Liver (tissue), 9 donors: ENCODE measurements around the gene WIPF2. TPM values are rescaled to one million over a fixed set of nuclear protein-coding genes. Genes with fewer than 3 reads are reported as not detected.
"Not testable (repeated sequence)": the region's sequence is repeated elsewhere in the genome, so short reads cannot be mapped to it uniquely, and the experiment has no call there.

Source experiments
- DNase-seq: peaks from one replicate; pipeline ENCODE4 v3.0.0-alpha.2; 2017; ENCODE audit warnings: low spot score
- H3K27ac ChIP-seq, 2 donors: one replicate each; pipeline ENCODE4 v1.7.0; 2013; ENCODE audit warnings: inconsistent platforms in 2 of 2, low read length in 2 of 2, control low read depth in 1 of 2, low read depth in 1 of 2, mild to moderate bottlenecking in 1 of 2
- H3K27me3 ChIP-seq, 4 donors: one replicate each; pipeline versions ENCODE4 v1.6.1 to v1.7.0; 2013; ENCODE audit warnings: low read length in 3 of 4, inconsistent platforms in 1 of 4, mild to moderate bottlenecking in 1 of 4, moderate library complexity in 1 of 4; ENCODE audit not compliant: control insufficient read depth in 4 of 4, insufficient read depth in 4 of 4
- H3K36me3 ChIP-seq, 4 donors: one replicate each; pipeline versions ENCODE4 v1.6.1 to v1.7.0; 2013; ENCODE audit warnings: low read length in 3 of 4, mild to moderate bottlenecking in 3 of 4, low read depth in 1 of 4, moderate library complexity in 1 of 4; ENCODE audit not compliant: control insufficient read depth in 4 of 4, insufficient read depth in 3 of 4
- H3K4me1 ChIP-seq, 4 donors: one replicate each; pipeline versions ENCODE4 v1.6.1 to v1.7.0; 2013; ENCODE audit warnings: low read length in 3 of 4, mild to moderate bottlenecking in 3 of 4, moderate library complexity in 1 of 4; ENCODE audit not compliant: control insufficient read depth in 4 of 4, insufficient read depth in 4 of 4
- H3K4me3 ChIP-seq, 3 donors: one replicate each; pipeline versions ENCODE4 v1.6.1 to v1.7.0; 2013; ENCODE audit warnings: low read length in 3 of 3, control low read depth in 1 of 3, low read depth in 1 of 3, mild to moderate bottlenecking in 1 of 3
- H3K9ac ChIP-seq, 2 donors: one replicate each; pipeline ENCODE4 v1.7.0; 2013; ENCODE audit warnings: low read length in 2 of 2, mild to moderate bottlenecking in 2 of 2, moderate library complexity in 2 of 2, control low read depth in 1 of 2, low read depth in 1 of 2
- H3K9me3 ChIP-seq, 4 donors: one replicate each; pipeline versions ENCODE4 v1.6.1 to v1.7.0; 2013; ENCODE audit warnings: low read length in 3 of 4; ENCODE audit not compliant: control insufficient read depth in 4 of 4
- ATF3 ChIP-seq: IDR thresholded peaks from 2 replicates; pipeline ENCODE4 v1.6.1; 2016; ENCODE audit warnings: antibody characterized with exemption
- EGR1 ChIP-seq, 2 donors: IDR thresholded peaks; 2 replicates each; pipeline ENCODE4 v1.6.1; 2016 to 2018; ENCODE audit warnings: antibody characterized with exemption in 2 of 2, low read depth in 2 of 2
- JUND ChIP-seq, 2 donors: IDR thresholded peaks; 2 replicates each; pipeline ENCODE4 v1.6.1; 2016; ENCODE audit warnings: antibody characterized with exemption in 2 of 2
- NR2F2 ChIP-seq: IDR thresholded peaks from 2 replicates; pipeline ENCODE4 v1.6.1; 2016; ENCODE audit warnings: antibody characterized with exemption
- TAF1 ChIP-seq: conservative IDR thresholded peaks from 2 replicates; pipeline ENCODE4 v1.6.1; 2016; ENCODE audit warnings: antibody characterized with exemption, mild to moderate bottlenecking
- ZBTB33 ChIP-seq: IDR thresholded peaks from 2 replicates; pipeline ENCODE4 v1.6.1; 2016; ENCODE audit warnings: antibody characterized with exemption
- WGBS: extraction: QIAGEN DNeasy Blood & Tissue Kit; methylation state at CpG from one replicate; pipeline ENCODE4 v1.1.7; 2013; 5-methylcytosine and 5-hydroxymethylcytosine counted together
- polyA plus RNA-seq, 2 donors: library from polyadenylated mRNA; stranded (reverse) in 1 of 2; unstranded in 1 of 2; fragments of 200-250 nt in 1 of 2; fragments of >200 nt in 1 of 2; fragmentation: Nextera tagmentation in 1 of 2; extraction: Ambion mirVana in 1 of 2; gene quantifications; one replicate each; pipeline versions ENCODE4 v1.2.1 to v1.2.3, GENCODE V29; 2013 to 2015
- total RNA-seq, 2 donors: library from RNA; depleted of rRNA; stranded (reverse); fragments of >200 nt; gene quantifications; one replicate each; pipeline ENCODE4 v1.2.3, GENCODE V29; 2014
- TF ChIP-seq, protein P1 (sequence below): fragments of 150-350 bp; IDR thresholded peaks from 2 replicates; pipeline ENCODE4 v1.5.1; 2017; ENCODE audit warnings: improper control_type of control experiment, low read depth, low read length; ENCODE audit not compliant: missing input control
- TF ChIP-seq, protein P2 (sequence below): IDR thresholded peaks from 2 replicates; pipeline ENCODE4 v1.6.1; 2016; ENCODE audit warnings: antibody characterized with exemption, mild to moderate bottlenecking
- donor health status: healthy.
- donor health status: healthy.
- donor health status: healthy.
- donor health status: healthy.
- donor health status: healthy.

WIPF2 gene
- total and polyA plus RNA-seq, 4 donors: 4.4 to 5.6 (median 5.2) TPM

GRCh38 chr17:40206193-40206592 lies 12.9 kb upstream of the WIPF2 start:
- H3K9ac ChIP-seq, H3K4me1 ChIP-seq, H3K36me3 ChIP-seq, H3K9me3 ChIP-seq, H3K4me3 ChIP-seq, DNase-seq, H3K27me3 ChIP-seq, H3K27ac ChIP-seq: not testable (repeated sequence)
- WGBS: 84% methylated on average over 8 of the region's 8 CpGs

GRCh38 chr17:40209404-40210093 lies 9.6 kb upstream of the WIPF2 start:
- no peak overlapping the region for H3K9ac ChIP-seq
- WGBS: 86% methylated on average over 2 of the region's 2 CpGs
- H3K4me3 ChIP-seq: no peak overlapping the region
- H3K36me3 ChIP-seq: no peaks in the 10 kb centered on the region
- H3K4me1 ChIP-seq: no peaks in the 10 kb centered on the region
- no peak for DNase-seq
- no peak for TF ChIP-seq ATF3
- TF ChIP-seq TAF1: no peak
- TF ChIP-seq JUND (IDR thresholded peaks at IDR 0.05): no peak
- TF ChIP-seq, protein P1, sequence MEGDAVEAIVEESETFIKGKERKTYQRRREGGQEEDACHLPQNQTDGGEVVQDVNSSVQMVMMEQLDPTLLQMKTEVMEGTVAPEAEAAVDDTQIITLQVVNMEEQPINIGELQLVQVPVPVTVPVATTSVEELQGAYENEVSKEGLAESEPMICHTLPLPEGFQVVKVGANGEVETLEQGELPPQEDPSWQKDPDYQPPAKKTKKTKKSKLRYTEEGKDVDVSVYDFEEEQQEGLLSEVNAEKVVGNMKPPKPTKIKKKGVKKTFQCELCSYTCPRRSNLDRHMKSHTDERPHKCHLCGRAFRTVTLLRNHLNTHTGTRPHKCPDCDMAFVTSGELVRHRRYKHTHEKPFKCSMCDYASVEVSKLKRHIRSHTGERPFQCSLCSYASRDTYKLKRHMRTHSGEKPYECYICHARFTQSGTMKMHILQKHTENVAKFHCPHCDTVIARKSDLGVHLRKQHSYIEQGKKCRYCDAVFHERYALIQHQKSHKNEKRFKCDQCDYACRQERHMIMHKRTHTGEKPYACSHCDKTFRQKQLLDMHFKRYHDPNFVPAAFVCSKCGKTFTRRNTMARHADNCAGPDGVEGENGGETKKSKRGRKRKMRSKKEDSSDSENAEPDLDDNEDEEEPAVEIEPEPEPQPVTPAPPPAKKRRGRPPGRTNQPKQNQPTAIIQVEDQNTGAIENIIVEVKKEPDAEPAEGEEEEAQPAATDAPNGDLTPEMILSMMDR: no peak
- no peak for TF ChIP-seq NR2F2
- TF ChIP-seq, protein P2, sequence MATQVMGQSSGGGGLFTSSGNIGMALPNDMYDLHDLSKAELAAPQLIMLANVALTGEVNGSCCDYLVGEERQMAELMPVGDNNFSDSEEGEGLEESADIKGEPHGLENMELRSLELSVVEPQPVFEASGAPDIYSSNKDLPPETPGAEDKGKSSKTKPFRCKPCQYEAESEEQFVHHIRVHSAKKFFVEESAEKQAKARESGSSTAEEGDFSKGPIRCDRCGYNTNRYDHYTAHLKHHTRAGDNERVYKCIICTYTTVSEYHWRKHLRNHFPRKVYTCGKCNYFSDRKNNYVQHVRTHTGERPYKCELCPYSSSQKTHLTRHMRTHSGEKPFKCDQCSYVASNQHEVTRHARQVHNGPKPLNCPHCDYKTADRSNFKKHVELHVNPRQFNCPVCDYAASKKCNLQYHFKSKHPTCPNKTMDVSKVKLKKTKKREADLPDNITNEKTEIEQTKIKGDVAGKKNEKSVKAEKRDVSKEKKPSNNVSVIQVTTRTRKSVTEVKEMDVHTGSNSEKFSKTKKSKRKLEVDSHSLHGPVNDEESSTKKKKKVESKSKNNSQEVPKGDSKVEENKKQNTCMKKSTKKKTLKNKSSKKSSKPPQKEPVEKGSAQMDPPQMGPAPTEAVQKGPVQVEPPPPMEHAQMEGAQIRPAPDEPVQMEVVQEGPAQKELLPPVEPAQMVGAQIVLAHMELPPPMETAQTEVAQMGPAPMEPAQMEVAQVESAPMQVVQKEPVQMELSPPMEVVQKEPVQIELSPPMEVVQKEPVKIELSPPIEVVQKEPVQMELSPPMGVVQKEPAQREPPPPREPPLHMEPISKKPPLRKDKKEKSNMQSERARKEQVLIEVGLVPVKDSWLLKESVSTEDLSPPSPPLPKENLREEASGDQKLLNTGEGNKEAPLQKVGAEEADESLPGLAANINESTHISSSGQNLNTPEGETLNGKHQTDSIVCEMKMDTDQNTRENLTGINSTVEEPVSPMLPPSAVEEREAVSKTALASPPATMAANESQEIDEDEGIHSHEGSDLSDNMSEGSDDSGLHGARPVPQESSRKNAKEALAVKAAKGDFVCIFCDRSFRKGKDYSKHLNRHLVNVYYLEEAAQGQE: no peak
- TF ChIP-seq EGR1 (IDR thresholded peaks at IDR 0.05; ENCODE audit: low read depth in 2 of 2): no peak
- no peak for TF ChIP-seq ZBTB33
- H3K27ac ChIP-seq: no peak overlapping the region
- H3K9me3 ChIP-seq: no peaks in the 10 kb centered on the region
- no peaks in the 10 kb centered on the region for H3K27me3 ChIP-seq

DNA sequence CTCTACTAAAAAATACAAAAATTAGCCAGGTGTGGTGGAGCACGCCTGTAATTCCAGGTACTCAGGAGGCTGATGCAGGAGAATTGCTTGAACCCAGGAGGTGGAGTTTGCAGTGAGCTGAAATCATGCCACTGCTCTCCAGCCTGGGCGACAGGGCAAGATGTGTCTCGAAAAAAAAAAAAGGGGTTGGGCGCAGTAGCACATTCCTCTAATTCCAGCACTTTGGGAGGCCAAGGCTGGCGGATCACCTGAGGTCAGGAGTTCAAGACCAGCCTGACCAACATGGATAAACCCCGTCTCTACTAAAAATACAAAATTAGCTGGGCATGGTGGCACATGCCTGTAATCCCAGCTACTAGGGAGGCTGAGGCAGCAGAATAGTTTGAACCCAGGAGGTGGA lies 5.2 kb upstream of the WIPF2 start:
- H3K4me1 ChIP-seq, H3K9ac ChIP-seq, H3K27me3 ChIP-seq, H3K27ac ChIP-seq, H3K4me3 ChIP-seq, H3K9me3 ChIP-seq, DNase-seq, H3K36me3 ChIP-seq: not testable (repeated sequence)
- 89% methylated on average over 6 of the region's 6 CpGs for WGBS
